Stimulated activated CD8-positive, alpha-beta memory T cell treated with anti-CD3 and anti-CD28 coated beads, Interleukin-12 subunit alpha, Interleukin-12 subunit beta, amount 100 ng/mL, for 24 hours (primary cell): Measurements from ENCODE around the gene STK39.
"Not testable (repeated sequence)": the region's sequence is repeated elsewhere in the genome, so short reads cannot be mapped to it uniquely, and the experiment has no call there.

Experiments
- DNase-seq: peaks from one replicate; pipeline ENCODE4 v3.0.0-alpha.2; 2020; ENCODE audit errors: extremely low read depth

The STK39 gene

DNA sequence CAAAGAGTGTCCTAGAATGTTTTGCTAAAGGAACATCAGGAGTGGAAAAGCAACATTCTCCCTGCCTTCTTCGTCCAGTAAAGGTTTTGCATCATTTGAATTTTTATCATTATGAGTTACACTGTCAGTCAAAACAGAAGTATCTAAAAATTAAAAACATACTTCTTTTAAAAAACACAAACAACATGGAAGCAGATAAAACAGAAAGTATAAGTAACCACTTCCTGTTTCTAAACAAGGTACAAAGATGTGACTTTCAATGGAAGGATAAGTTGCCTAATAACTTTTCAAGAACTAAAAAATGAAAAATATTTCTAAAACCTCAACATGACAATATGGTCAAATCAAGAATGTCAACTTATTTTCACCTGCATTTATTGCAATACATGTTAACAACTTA lies 158.2 kb downstream of the STK39 start:
- DNase-seq = no peak

DNA sequence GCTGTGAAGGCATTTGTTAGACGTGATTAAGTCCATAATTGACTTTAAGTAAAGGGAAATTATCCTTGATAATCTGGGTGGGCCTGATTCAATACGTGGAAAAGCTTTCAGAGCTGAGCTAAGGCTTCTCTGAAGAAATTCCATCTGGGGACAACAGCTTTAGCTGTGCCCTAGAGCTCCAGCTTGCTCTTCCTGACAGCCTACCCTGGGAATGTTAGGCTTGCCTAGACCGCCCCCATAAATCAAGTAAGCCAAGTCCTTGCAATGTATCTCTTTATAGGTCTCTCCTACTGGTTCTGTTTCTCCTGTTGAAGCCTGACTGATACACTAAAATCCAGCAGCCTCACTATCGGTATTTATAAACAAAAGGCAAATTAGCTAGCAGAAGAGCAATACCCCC lies 160.0 kb downstream of the STK39 start:
- DNase-seq = no peak

- DNase-seq = no peak
Observed at GRCh38 chr2:168086851-168087250, 160.5 kb downstream of the STK39 start.

DNA sequence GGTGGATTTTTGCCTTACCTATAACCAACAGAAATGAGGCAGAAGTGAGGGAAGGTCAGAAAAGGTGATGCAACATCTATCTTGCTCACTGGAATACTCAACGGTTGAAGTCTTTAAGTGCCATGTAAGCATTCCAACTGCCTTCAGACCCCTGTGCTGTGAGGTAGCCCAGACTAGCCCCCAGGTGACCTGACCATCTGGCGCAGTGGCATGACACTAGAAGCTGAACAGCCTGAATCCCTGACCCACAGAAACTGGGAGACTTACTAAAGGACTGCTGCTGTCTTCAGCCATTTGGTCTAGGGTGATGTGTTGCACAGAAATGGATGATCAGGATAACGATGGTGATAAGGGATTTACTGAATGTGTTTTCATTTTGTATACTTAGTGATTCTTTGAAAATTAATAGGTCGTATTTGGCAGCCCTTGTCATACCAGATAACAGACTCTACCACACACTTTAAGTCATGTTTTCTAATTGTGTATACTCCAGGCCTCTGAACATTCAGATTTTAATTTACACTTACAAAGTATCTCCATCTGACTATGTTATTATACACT lies 161.5 kb downstream of the STK39 start:
- no peak for DNase-seq

GRCh38 chr2:168084288-168084687 lies 163.1 kb downstream of the STK39 start:
- DNase-seq = no peak

DNA sequence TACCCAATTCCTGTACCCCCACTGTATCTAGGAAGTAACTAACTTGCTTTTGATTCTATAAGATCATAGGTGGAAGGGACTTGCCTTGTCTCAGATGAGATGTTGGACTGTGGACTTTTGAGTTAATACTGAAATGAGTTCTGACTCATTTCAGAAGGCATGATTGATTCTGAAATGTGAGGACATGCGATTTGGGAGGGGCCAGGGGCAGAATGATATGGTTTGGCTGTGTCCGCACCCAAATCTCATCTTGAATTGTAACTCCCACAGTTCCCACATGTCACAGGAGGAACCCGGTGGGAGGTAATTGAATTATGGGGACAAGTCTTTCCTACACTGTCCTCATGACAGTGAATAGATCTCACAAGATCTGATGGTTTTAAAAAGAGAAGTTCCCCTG lies 165.9 kb downstream of the STK39 start:
- not testable (repeated sequence) for DNase-seq

DNA sequence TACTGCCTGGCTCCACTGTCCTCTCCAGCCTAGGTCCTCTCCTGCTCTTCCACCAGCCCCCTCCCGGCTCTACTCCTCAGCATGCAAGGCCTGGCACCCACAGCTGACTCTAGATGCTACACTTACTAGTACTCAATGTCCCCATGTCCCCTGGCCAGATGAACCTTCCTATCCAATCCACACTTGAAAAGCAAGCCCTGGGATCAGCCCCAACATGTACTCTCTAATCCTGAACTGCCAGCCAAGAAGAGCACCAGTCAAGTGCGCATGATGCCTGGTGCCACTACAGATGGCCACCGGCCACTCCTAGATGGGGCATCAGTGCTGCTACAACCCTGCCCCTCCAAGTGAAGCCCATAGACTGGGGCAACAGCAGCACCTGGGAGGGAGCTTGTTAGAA lies 168.2 kb downstream of the STK39 start:
- DNase-seq = no peak

DNA sequence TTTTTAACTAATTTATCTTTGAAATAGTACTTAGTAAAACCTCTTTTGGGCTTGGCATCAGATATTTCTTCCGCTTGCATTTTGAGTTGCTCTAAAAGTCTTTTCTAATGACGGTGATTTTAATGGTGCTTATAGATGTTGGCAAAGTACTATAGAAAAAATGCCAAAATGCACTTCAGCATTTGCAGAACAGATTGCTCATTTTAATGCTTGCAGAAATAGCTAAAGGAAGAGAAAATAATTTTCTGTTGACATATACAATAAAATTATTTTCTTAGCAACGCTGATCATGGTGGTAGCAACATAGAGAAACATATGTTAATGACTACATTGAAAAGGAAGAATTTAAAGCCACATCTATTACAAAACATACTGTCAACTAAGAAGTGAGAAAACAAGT lies 170.7 kb downstream of the STK39 start:
- no peak for DNase-seq

DNA sequence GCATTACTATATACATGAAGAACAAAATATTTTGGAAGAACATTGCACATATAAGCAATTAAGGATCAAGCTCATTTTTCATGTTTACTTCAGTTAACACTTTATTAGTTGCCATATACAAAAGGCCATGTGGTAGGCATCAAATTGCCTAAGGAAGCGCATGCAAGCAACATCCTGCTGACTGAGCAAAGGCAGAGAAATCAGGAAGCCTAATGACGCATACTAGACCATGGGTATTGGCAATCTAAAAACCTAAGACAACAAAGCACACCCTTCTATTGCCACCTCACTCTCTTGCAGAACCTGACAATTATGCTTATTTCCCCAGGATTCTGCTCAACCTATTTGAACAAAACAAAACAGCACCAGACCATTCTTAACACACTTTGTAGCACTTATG lies 171.9 kb downstream of the STK39 start:
- DNase-seq = no peak

DNA sequence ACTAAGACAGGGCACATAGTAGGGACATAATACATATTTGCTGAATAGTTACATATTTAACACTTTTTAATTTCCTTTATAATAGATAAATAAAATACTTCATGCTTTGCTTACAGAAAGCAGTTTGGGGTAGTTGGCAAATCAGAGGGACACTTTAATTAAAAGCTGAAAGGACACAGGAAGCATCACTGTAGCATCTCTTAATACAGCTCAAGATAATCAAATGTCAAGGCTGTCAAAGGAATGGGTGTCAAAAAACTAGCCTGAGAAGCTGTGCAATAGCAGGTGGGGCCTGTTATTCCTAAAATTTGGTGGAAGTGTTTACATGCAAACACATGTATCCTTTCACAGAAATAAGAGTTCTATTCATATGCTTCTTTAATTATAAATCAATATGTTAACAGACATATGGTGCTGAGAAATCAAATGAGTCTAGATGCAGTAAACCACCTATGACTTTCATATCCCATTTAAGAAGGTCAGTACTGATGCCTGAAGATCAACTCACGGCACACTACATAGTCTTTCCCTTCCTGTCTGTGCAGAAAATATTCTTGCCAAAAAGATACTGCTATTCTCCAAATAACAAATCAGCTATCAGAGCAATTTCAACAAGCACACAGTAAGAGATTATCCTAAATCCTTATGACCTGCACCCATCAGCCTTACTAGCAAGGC lies 174.6 kb downstream of the STK39 start:
- DNase-seq = no peak

- DNase-seq = no peak
Observed at GRCh38 chr2:168064011-168064998, 183.1 kb downstream of the STK39 start.

- no peak for DNase-seq
Observed at GRCh38 chr2:168062936-168063335, 184.5 kb downstream of the STK39 start.

DNA sequence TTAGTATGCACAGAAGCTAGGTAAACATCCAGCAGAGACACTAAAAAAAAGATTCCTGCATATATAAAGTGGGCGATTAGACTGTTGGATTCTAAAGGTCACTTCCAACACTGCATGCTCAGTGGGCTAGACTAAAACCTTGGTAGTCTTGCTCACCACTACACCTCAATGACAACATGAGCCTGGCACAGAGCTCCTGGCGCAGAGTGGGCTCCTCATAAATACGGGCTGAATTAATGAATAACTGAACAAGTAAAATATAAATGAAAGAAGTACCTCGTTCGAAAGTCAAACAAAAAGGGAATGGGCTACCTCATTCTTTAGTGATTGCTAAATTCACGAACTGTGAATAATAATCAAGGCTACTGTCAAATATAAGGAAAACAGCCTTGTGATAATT lies 185.3 kb downstream of the STK39 start:
- DNase-seq = no peak

- DNase-seq = no peak
Observed at GRCh38 chr2:168060986-168061750, 186.2 kb downstream of the STK39 start.

DNA sequence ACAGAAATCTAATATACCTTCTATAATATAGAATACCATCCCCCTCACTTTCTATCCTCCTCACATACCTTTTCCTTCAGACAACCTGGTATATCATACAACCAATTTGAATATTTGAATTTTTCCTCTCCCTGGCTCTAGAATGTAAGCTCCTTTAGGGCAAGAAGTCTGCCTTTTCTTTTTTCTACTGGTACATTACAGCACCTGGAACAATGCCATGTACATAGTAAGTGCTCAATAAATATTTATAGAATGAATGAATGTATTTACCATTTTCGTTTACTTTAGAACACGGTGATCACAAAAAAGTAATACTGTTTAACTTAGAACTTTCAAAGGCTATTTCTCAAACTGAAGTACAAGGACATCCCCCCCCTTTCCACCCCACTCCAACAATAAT lies 187.6 kb downstream of the STK39 start:
- no peak for DNase-seq

DNA sequence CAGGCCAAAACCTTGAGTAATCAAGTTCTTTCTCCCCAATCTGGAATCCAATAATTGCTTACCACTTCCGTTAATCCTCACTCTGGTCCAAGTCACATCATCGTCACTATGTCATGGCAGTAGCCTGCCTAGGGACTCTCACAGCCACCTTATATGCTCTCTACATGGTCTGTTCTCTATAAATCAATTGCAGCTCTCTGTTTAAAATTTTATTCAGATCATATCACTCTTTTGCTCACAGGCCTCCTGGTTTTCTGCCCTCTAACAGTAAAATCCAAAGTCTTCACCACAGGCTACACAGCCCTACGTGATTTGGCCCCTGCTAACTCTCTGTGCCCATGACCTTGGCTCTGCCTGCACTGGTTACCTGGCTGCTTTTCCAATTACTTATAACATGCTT lies 188.7 kb downstream of the STK39 start:
- no peak for DNase-seq

DNA sequence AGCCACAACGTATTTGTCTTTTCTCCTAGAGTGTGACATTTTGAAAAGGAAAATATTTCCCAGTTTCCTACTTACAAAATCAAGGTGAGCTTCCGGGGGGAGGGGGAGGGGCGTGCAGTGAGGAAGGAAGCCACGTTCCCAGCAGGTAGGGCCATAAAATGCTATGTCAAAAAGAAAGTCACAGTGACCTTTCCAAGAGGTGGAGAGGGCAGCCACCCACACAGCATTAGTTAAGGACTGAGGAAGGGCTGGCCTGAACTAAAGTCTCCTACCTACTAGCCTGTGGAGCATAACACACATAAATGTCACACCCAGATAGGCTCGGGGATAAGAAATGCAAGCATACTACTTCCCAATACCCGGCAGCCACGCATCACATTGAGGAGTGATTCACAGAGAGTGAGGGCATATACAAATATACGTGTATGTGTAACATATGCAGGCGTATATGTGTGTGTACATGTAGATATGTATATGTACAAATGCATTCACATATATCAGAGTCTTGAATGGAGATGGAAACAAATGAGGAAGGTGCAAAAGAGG lies 191.1 kb downstream of the STK39 start:
- no peak for DNase-seq

- no peak for DNase-seq
Observed at GRCh38 chr2:168054657-168055056, 192.7 kb downstream of the STK39 start.

GRCh38 chr2:168053676-168054075 lies 193.7 kb downstream of the STK39 start:
- no peak for DNase-seq

DNA sequence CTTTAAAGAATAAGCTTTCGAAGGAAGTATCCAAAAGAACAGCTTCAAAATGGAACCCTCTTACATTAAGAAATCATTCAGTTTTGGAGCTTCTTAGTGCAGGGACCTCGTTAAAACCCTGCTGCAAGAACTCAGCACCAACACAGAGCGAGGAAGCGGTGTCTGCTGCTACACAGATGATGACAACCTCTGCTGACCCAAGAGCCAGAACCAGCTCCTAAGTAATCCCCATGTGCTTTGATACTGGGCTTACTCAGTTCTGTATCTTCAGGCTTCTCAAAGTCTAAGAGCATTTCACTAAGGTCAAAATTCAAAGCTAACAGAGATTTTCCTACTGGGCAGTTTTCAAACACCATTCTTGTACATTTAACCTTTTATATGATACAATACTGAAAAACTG lies 194.6 kb downstream of the STK39 start:
- no peak for DNase-seq

DNA sequence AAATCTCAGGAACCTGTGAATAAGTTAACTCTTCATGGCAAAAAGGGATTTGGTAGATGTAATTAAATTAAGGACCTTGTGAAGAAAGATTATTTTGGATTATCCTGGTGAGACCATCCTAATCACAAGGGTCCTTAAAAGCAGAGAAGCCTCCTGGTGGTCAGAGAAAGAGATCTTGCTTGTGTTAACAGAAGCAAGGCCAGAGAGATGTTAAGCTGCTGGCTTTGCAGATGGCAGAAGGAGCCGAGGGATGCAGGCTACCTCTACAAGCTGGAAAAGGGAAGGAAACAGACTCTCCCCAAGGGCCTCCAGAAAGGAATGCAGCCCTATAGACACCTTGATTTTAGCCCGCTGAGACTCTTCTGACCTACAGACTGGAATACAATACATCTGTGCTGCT lies 197.0 kb downstream of the STK39 start:
- no peak for DNase-seq

DNA sequence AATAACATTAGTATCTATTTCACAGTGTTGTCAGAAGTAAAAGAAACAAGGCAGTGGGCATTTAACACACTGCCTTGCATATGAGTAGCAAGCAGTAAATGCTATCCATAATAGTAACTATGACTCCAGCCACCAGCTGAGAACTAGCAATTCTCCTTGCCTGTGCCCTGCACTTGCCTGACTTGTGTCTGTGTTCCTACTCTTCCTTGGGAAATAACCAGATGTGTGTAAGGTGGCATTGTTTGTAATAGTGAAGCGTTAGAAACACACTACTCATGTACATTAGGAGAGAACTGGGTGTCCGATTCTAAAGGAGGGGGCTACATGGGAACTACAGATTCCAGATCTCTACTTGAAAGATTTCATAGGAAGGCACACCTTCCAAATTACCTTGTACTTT lies 197.8 kb downstream of the STK39 start:
- DNase-seq = no peak
